OCI-LY7 (cell line): ENCODE data around the gene FOSB. TPM values are rescaled to one million over a fixed set of nuclear protein-coding genes. Genes with fewer than 3 reads are reported as not detected.
A peak's percentile ranks its signal among the peaks of the same experiment; 100 is the strongest.

ENCODE experiments used
- BruUV-seq: library from RNA; stranded (reverse); fragments of 400-500 nt; replicated peaks from 2 replicates; lab custom pipeline; 2021; lab: Mats Ljungman, UMichigan
- CTCF ChIA-PET: fragments of 300-600 bp; sonication (Branson Sonifier 250); formaldehyde crosslinking; loops from one replicate; lab custom pipeline; 2022; ENCODE audit warnings: antibody characterized with exemption; ENCODE audit not compliant: unreplicated experiment; lab: Charles Lee
- POLR2A ChIA-PET: fragments of 300-600 bp; sonication (Branson Sonifier 250); formaldehyde crosslinking; loops from one replicate; lab custom pipeline; 2022; ENCODE audit warnings: antibody characterized with exemption; lab: Charles Lee
- DNase-seq: peaks from one replicate; pipeline ENCODE4 v3.0.0-alpha.2; 2015; ENCODE audit warnings: low spot score
- H2AFZ ChIP-seq: fragments of 200-600 bp; sonication (generic), shearing (Covaris generic); 2 replicates; pipeline ENCODE4 v1.6.1; 2014; ENCODE audit warnings: mild to moderate bottlenecking, antibody characterized with exemption, low read length, moderate library complexity
- H3K27ac ChIP-seq: fragments of 200-600 bp; sonication (generic); 2 replicates; pipeline ENCODE4 v1.5.1; 2014; ENCODE audit warnings: mixed run types, low read depth, mild to moderate bottlenecking, moderate library complexity, low read length, inconsistent platforms; ENCODE audit not compliant: poor library complexity, severe bottlenecking
- H3K36me3 ChIP-seq: fragments of 200-600 bp; sonication (generic); 2 replicates; pipeline ENCODE4 v1.6.1; 2014; ENCODE audit warnings: mild to moderate bottlenecking, antibody characterized with exemption, low read length, moderate library complexity, mixed read lengths; ENCODE audit not compliant: insufficient read depth
- H3K4me1 ChIP-seq: fragments of 200-600 bp; sonication (generic); 2 replicates; pipeline ENCODE4 v1.5.1; 2014; ENCODE audit warnings: mild to moderate bottlenecking, low read length; ENCODE audit not compliant: insufficient read depth, poor library complexity, severe bottlenecking
- H3K4me2 ChIP-seq: fragments of 200-600 bp; sonication (generic); 2 replicates; pipeline ENCODE4 v1.6.1; 2014; ENCODE audit warnings: mild to moderate bottlenecking, low read length
- H3K4me3 ChIP-seq: fragments of 200-600 bp; sonication (generic); 2 replicates; pipeline ENCODE4 v1.5.1; 2014; ENCODE audit warnings: mild to moderate bottlenecking, low read depth, low read length; ENCODE audit not compliant: poor library complexity, severe bottlenecking
- H3K79me2 ChIP-seq: fragments of 200-600 bp; sonication (generic); 2 replicates; pipeline ENCODE4 v1.6.1; 2016; ENCODE audit warnings: low read depth, mild to moderate bottlenecking, low read length, moderate library complexity, mixed read lengths; ENCODE audit not compliant: insufficient read depth
- H3K9me2 ChIP-seq: fragments of 200-600 bp; sonication (generic); 2 replicates; pipeline ENCODE4 v1.6.1; 2016; ENCODE audit warnings: mild to moderate bottlenecking, low read length, mixed read lengths; ENCODE audit not compliant: insufficient read depth
- H3K9me3 ChIP-seq: fragments of 200-600 bp; sonication (generic); 2 replicates; pipeline ENCODE4 v1.6.1; 2014; ENCODE audit warnings: mild to moderate bottlenecking, mixed run types, low read length, mixed read lengths
- H4K20me1 ChIP-seq: fragments of 200-600 bp; sonication (generic); 2 replicates; pipeline ENCODE4 v1.6.1; 2014; ENCODE audit warnings: mild to moderate bottlenecking, antibody characterized with exemption, low read length, moderate library complexity, mixed read lengths; ENCODE audit not compliant: insufficient read depth
- CTCF ChIP-seq: fragments of 200-600 bp; sonication (generic); conservative IDR thresholded peaks from 2 replicates; pipeline ENCODE4 v1.5.1; 2014; ENCODE audit warnings: mild to moderate bottlenecking, antibody characterized with exemption, low read length, moderate library complexity, mixed read lengths
- EZH2phosphoT487 ChIP-seq: fragments of 200-600 bp; sonication (generic); IDR thresholded peaks from 2 replicates; pipeline ENCODE4 v1.6.1; 2018; ENCODE audit warnings: low read depth, borderline replicate concordance, mild to moderate bottlenecking, mixed run types, antibody characterized with exemption, low read length, moderate library complexity, mixed read lengths
- intact Hi-C: fragments of 100-400 bp; cut with micrococcal nuclease; formaldehyde crosslinking; loops from one replicate; pipeline ENCODE4 v1.10.0; 2022; ENCODE audit not compliant: unreplicated experiment
- total RNA-seq, 2 experiments: library from RNA; depleted of rRNA in 1 of 2; stranded (reverse); fragments of >200 nt in 1 of 2; shearing (Covaris generic) in 1 of 2; gene quantifications; 2 replicates each; pipeline ENCODE4 v1.2.3, GENCODE V29; 2014 to 2022

Gene FOSB
- total RNA-seq, 2 experiments from 2014 or later: 2.3 to 2.4 TPM

GRCh38 chr19:45499196-45500180 lies 31.7 kb downstream of the FOSB start:
- H3K4me2 ChIP-seq: no peak overlapping the region
- no peaks in the 10 kb centered on the region for H3K36me3 ChIP-seq
- H3K4me1 ChIP-seq: peaks cover 41% of the 10 kb centered on the region
- TF ChIP-seq EZH2phosphoT487 (no peak), CTCF (no peak)
- no peak overlapping the region for H3K4me3 ChIP-seq
- DNase-seq: peak; percentile 80
- no peaks in the 10 kb centered on the region for H3K79me2 ChIP-seq
- no peak overlapping the region for H3K27ac ChIP-seq
- ChIA-PET CTCF (no interaction called here), POLR2A (no interaction called here)
- no peaks in the 10 kb centered on the region for H4K20me1 ChIP-seq
- no peaks in the 10 kb centered on the region for H3K9me2 ChIP-seq
- intact Hi-C loops: no loop called here
- no peak overlapping the region for H2AFZ ChIP-seq
- no peaks in the 10 kb centered on the region for H3K9me3 ChIP-seq
- BruUV-seq: no TSS peak

- ChIA-PET POLR2A (no interaction called here), CTCF (no interaction called here)
- Histone ChIP-seq H3K4me1 (peaks cover 48% of the 10 kb centered on the region), H3K79me2 (no peaks in the 10 kb centered on the region; the same call in 1 of the 2 replicates), H3K4me2 (no peak overlapping the region), H3K9me2 (no peaks in the 10 kb centered on the region), H4K20me1 (no peaks in the 10 kb centered on the region), H2AFZ (no peak overlapping the region), H3K4me3 (no peak overlapping the region), H3K36me3 (no peaks in the 10 kb centered on the region), H3K27ac (no peak overlapping the region), H3K9me3 (no peaks in the 10 kb centered on the region)
- TF ChIP-seq EZH2phosphoT487: no peak
- TF ChIP-seq CTCF: no peak
- no TSS peak for BruUV-seq
- intact Hi-C loops: no loop called here
- no peak for DNase-seq
Observed at GRCh38 chr19:45500918-45501729, 33.3 kb downstream of the FOSB start.
